HL-60 (cell line): Measurements from ENCODE around the gene GZMM.

Experiments
- CTCF ChIP-seq: IDR thresholded peaks from one replicate; pipeline ENCODE4 v1.5.1; 2011; ENCODE audit warnings: low read length, control low read depth, inconsistent platforms; ENCODE audit not compliant: insufficient read depth
- POLR2AphosphoS5 ChIP-seq: IDR thresholded peaks from 2 replicates; pipeline ENCODE4 v1.6.1; 2012; ENCODE audit warnings: low read depth
- REST ChIP-seq: IDR thresholded peaks from 2 replicates; pipeline ENCODE4 v1.6.1; 2012; ENCODE audit warnings: low read depth; ENCODE audit not compliant: insufficient replicate concordance

- TF ChIP-seq CTCF (no peak), POLR2AphosphoS5 (no peak), REST (peak; percentile 100)
Observed at GRCh38 chr19:591099-591958, 47.5 kb downstream of the GZMM start.
